ENCODE measurements around the gene GABRR1. TPM values are rescaled to one million over a fixed set of nuclear protein-coding genes. Genes with fewer than 3 reads are reported as not detected.

GABRR1 gene
- total RNA-seq, 1 donor from 2014 or later = not detected

- Mint-ChIP-seq H3K4me1 (peaks cover 32% of the 10 kb centered on the region), H3K4me3 (peak within 1 kb of the TSS; percentile 77), H3K9me3 (no peaks in the 10 kb centered on the region), H3K27me3 (ENCODE audit: low read depth) (no peaks in the 10 kb centered on the region), H3K27ac (peak within 1 kb of the TSS; percentile 88), H3K36me3 (peaks cover 5% of the 10 kb centered on the region)
- DNase-seq (ENCODE audit: low spot score in 2 of 2, unreplicated experiment in 2 of 2) = peak; percentile 37 to 62
- no peak for TF ChIP-seq CTCF (IDR thresholded peaks at IDR 0.05; ENCODE audit: unreplicated experiment)
Observed at GRCh38 chr6:89145956-89146717, 71.0 kb downstream of the GABRR1 start, which contains the start of gene PM20D2. TSS of gene PM20D2 (plus strand) at chr6:89146055. CDS start at chr6:89146145, 90 bp downstream.

- Mint-ChIP-seq H3K4me3 (peak overlapping the region; percentile 77), H3K9me3 (no peaks in the 10 kb centered on the region), H3K4me1 (peaks cover 39% of the 10 kb centered on the region), H3K27me3 (ENCODE audit: low read depth) (no peaks in the 10 kb centered on the region), H3K36me3 (peaks cover 5% of the 10 kb centered on the region), H3K27ac (peak overlapping the region; percentile 88)
- no peak for DNase-seq (ENCODE audit: low spot score in 2 of 2, unreplicated experiment in 2 of 2)
- no peak for TF ChIP-seq CTCF (IDR thresholded peaks at IDR 0.05; ENCODE audit: unreplicated experiment)
Observed at GRCh38 chr6:89145091-89145955, 71.8 kb downstream of the GABRR1 start.

- H3K4me1 Mint-ChIP-seq = peaks cover 43% of the 10 kb centered on the region
- DNase-seq (ENCODE audit: low spot score in 2 of 2, unreplicated experiment in 2 of 2) = no peak
- peak overlapping the region; percentile 22 for H3K4me3 Mint-ChIP-seq
- no peaks in the 10 kb centered on the region for H3K27me3 Mint-ChIP-seq (ENCODE audit: low read depth)
- H3K9me3 Mint-ChIP-seq = no peaks in the 10 kb centered on the region
- no peak for TF ChIP-seq CTCF (IDR thresholded peaks at IDR 0.05; ENCODE audit: unreplicated experiment)
- H3K36me3 Mint-ChIP-seq = peaks cover under 1% of the 10 kb centered on the region
- peak overlapping the region; percentile 87 for H3K27ac Mint-ChIP-seq
Observed at GRCh38 chr6:89144354-89144906, 72.7 kb downstream of the GABRR1 start.

GRCh38 chr6:89140347-89141156 lies 76.6 kb downstream of the GABRR1 start:
- Mint-ChIP-seq H3K4me1 (peaks cover 36% of the 10 kb centered on the region), H3K27me3 (ENCODE audit: low read depth) (no peaks in the 10 kb centered on the region), H3K4me3 (no peak overlapping the region), H3K27ac (peak overlapping the region; percentile 44), H3K36me3 (no peaks in the 10 kb centered on the region), H3K9me3 (no peaks in the 10 kb centered on the region)
- TF ChIP-seq CTCF (IDR thresholded peaks at IDR 0.05; ENCODE audit: unreplicated experiment) = no peak
- DNase-seq (ENCODE audit: low spot score in 2 of 2, unreplicated experiment in 2 of 2) = no peak
